HG02870 (cell line): ENCODE measurements around the gene ZNF367.
A peak's percentile ranks its signal among the peaks of the same experiment; 100 is the strongest.

Experiments
- ATAC-seq: cut with Tn5 transposase; IDR thresholded peaks from one replicate; pipeline ENCODE4 v1.9.1; 2021; ENCODE audit warnings: mild to moderate bottlenecking, moderate library complexity; ENCODE audit not compliant: unreplicated experiment

ZNF367 gene

DNA sequence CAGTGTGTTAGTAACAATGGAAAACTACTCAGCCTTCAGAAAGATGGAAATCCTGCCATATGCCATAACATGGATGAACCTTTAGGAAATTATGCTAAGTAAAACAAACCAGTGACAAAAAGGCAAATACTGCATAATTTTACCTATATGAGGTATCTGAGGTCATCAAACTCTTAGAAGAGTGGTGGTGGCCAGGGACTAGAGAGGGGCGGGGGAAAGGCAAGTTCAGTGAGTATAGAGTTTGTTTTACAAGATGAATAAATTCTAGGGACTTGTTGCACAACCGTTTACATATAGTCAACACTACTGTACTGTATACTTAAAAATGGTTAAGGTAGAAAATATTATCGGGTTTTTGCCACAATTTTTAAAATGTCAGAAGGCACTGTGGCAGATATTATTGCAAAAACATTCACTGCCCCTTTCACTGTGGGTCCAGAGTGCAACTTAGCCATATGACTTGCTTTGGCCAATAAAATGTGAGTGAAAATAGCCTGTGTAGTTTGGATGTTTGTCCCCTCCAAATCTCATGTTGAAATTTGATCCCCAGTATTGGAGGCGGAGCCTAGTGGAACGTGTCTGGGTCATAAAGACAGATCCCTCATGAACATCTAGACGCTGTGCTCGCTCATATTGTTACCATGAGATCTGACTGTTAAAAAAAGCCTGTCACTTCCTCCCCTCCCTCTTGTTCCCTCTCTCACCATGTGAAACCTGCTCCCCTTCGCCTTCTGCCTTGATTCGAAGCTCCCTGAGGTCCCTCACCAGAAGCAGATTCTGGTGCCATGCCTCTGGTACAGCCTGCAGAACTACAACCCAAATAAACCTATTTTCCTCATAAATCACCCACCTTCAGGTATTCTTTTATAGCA, 9.5 kb downstream of the ZNF367 start:
- no peak for ATAC-seq

- ATAC-seq, result no peak
Measured at GRCh38 chr9:96400132-96400910, 17.8 kb downstream of the ZNF367 start.

GRCh38 chr9:96399325-96399633, 18.9 kb downstream of the ZNF367 start:
- no peak for ATAC-seq

- ATAC-seq, result no peak
Measured at GRCh38 chr9:96398582-96399324, 19.4 kb downstream of the ZNF367 start.

- no peak for ATAC-seq
Measured at GRCh38 chr9:96395964-96396363, 22.2 kb downstream of the ZNF367 start.

- ATAC-seq, result no peak
Measured at GRCh38 chr9:96394832-96395496, 23.2 kb downstream of the ZNF367 start.

DNA sequence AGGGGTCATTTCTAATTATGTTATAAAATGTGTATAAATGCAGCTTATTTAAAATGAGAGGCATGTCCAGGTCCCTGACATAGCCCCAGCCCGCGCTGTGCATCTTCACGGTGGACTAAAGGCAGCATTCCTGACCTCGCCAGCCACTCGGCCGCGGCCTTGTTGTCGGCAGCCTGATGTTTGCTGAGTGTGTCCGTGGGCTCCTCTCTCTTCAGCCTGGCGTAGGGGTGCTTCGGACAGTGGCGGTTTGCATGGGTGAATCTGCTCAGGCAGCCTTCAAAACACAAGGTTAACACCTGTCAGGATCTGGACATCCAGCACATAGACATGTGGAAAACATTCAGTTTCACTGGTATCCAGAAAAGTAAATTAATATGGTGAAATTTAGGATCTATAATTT, 25.9 kb downstream of the ZNF367 start:
- no peak for ATAC-seq

DNA sequence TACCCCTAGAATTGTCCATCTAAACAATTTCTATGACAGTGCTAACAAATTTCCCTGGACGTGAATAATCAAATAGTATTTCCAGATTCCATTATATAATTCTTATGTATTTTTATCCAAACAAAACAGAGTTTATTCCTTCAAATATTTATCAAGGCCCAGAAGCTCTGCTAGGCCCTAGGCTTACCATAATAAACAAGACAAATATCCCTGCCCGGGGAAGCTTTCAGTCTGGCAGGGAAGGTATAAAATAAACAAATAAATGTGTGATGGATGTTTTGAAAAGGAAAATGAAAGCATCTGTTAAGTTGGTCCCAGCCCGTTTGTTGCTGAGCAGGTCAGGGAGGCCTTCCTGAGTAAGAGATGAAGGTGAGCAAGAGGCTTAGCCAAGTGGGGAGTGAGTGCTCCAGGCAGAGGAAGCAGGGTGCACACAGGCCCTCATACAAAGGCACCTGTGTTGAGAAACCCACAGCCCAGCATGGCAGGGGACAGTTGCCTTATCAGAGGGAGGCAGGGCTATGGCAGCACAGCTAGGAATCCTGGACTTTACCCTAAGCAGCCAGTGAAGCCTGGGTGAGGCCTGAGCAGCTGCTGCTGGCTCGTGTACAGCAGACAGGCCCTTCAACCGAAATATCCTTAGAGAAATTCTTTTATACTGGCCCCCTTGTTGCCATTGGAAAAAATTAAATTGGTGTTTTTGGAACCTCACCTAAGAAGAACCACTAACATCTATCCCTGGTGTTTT, 27.0 kb downstream of the ZNF367 start:
- no peak for ATAC-seq

DNA sequence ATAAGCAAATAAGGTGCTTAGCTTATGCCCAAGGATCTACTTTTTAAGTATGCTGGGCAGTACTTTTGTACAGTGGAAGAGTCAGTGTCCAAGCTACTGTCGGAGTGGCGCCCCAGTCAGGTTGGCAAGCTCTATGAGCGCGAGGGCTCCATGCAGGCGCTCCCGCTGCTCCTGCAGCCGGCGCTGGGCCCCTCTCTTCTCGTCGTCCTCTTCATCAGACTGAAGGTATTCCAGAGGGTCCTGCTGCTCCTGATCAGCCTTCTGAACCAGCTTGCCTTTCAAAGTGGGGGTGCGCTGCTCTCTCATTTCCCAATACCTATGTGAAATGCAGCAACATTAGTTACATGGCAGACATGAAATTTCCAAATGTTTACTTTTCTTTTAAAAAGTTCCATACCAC, 30.0 kb downstream of the ZNF367 start:
- ATAC-seq, result no peak

DNA sequence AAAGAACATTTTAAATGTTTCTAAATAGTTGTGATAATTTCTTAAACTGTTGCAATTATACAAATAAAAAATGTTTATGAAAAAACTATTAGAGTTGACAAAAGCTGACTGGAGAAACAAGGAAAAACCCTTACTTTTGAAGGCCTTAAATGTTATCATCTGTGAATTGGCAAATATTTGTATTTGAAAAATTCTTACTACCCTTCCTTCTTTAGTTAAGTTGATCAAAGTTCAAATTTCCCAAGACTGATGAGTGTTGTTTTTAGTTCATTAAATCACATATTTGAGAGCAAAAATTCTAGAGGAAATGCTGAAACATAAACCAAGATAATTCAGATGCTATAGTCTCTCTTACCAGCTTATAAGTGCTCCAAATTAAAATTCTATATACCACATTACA, 32.0 kb downstream of the ZNF367 start:
- ATAC-seq, result no peak

GRCh38 chr9:96383165-96383942, 34.8 kb downstream of the ZNF367 start, which contains the start of gene SLC35D2:
SLC35D2 (minus strand) TSS chr9:96383711; CDS start chr9:96383634, 77 bp downstream.
- ATAC-seq, result peak; percentile 55

DNA sequence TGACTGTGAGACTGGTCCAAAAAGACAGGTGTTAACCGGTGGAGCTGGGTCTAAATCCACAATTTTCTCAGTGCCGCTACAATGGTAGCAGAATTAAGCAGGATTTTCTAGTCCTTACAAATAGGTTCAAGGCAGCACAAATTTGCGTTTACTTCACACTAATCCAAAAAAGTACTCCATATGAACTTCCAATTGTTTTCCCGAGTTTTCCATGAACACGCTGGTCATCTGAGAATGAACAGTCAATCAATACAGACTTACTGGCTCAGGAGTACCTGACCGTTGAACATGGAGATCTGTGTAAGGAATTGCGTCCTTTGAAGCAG, 35.4 kb downstream of the ZNF367 start:
- no peak for ATAC-seq

DNA sequence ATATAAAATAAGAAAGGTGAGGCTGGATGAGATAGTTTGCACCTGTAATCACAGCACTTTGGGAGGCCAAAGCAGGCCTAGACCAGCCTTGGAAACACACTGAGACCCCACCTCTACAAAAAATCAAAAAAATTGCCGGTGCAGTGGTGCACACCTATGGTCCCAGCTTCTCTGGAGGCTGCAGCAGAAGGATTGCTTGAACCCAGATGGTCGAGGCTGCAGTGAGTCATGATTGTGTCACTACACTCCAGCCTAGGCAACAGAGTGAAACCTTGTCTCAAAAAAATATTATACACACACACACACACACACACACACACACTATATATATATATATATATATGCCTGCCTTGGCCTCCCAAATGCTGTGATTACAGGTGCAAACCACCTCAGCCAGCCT, 36.0 kb downstream of the ZNF367 start:
- ATAC-seq, result no peak

DNA sequence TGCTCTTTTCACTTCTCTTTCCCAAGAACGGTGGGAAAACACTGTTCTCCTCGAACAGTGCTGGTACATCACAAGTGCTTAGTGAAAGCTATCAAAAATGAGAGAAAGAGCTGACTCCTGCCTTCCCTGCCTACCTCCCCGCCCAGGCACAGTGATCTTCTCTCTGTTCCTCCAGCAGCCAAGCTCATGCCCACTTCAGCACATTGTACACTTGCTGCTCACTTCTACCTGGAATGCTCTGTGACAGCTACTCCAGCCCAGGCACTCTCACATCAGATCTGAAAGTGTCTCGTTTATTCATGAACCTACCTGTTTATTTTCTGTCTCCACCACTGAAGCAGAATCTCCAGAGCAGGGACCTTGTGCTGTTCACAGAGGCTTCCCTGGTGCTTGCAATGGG, 36.5 kb downstream of the ZNF367 start:
- no peak for ATAC-seq

- no peak for ATAC-seq
Measured at GRCh38 chr9:96381125-96381524, 37.0 kb downstream of the ZNF367 start.

- ATAC-seq, result no peak
Measured at GRCh38 chr9:96379461-96379860, 38.7 kb downstream of the ZNF367 start.

GRCh38 chr9:96378187-96378586, 40.0 kb downstream of the ZNF367 start:
- ATAC-seq, result no peak

DNA sequence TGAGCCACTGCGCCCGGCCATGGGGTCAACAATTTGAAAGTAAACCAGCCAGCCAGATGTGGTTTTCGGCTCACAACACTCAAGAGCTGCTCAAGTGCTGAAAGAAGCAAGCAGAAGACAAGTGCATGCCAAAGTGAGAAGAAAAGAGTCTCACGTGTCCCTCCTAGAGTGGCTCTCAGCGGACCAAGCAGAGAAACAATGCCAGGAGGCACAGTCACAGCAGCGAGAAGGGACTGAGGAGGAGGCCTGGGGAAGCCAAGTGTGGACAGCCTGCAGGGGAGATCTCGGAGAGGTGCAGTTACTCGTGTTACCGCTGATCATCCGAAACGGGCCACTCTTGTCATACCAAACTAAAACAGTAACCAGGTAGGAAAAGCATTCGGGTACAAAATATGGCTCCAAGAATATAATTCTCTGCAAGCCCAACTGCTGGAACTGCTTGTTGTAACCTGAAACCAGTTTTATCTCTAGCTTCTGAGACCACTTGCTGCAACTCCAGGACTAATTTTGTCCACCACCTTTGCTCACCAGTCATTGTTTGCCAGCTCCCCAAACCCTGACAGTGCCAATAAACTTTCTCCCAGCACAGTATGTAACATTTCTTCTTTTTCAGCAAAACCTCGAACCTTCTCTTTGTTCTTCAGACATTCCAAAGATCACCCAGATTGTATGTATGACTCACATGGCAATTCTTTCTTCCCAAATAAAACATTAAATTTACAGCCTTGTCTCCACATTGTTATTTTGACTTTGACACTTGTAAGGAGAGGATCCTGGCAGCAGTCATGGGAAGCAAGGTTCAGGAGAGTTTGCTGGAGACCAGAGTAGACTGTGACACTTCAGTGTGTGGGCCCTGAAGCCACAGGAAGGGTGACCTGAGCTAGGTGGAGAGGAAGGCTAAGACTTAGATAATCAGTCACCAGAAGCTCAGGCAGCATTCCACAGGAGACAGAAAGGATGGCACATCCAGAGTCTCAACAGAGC, 41.0 kb downstream of the ZNF367 start:
- no peak for ATAC-seq
